ENCODE data around the gene DENND6A.
A peak's percentile ranks its signal among the peaks of the same experiment; 100 is the strongest.
"Not testable (repeated sequence)": the region's sequence is repeated elsewhere in the genome, so short reads cannot be mapped to it uniquely, and the experiment has no call there.

DENND6A gene

GRCh38 chr3:57624801-57625200 lies 68.1 kb downstream of the DENND6A start:
- no peak for DNase-seq

DNA sequence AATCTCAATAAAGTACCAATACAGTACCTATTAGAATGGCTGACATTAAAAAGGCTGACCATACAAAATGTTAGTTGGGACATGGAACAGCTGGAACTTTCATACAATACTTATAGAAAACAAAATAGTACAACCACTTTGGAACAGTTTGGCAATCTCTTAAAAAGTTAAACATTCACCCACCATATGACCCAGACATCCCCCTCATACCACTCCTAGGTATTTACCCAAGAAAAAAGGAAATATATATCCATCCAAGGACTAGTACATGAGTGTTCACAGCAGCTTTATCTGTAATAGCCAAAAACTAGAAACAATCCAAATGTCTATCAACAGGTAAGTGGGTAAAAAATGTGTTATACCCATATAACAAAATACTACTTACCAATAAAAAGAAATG lies 70.5 kb downstream of the DENND6A start:
- no peak for DNase-seq

GRCh38 chr3:57617739-57618138 lies 75.1 kb downstream of the DENND6A start:
- DNase-seq = no peak

DNA sequence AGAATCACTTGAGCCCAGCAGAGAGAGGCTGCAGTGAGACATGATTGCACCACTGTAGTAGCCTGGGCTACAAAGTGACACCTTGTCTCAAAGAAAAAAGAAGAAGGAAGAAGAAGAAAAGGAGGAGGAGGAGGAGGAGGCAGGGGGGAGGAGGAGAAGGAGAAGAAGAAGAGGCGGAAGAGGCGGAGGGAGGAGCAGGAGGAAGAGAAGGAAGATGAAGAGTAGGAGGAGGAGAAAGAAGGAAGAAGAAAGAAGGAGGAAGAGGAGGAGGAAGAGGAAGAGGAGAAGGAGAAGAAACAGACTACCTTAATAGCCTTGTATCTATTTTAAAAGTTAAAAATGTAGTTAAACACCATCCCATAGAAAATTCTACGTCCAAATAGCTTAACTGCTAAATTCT lies 76.6 kb downstream of the DENND6A start:
- DNase-seq = no peak

DNA sequence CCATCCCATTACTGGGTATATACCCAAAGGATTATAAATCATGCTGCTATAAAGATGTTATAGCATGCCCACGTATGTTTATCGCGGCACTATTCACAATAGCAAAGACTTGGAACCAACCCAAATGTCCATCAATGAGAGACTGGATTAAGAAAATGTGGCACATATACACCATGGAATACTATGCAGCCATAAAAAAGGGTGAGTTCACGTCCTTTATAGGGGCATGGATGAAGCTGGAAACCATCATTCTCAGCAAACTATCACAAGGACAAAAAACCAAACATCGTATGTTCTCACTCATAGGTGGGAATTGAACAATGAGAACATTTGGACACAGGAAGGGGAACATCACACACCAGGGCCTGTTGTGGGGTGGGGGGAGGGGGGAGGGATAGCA lies 81.0 kb downstream of the DENND6A start:
- not testable (repeated sequence) for DNase-seq

GRCh38 chr3:57605683-57606082 lies 87.2 kb downstream of the DENND6A start:
- no peak for DNase-seq

- DNase-seq = no peak
Observed at GRCh38 chr3:57604971-57605370, 87.9 kb downstream of the DENND6A start.

DNA sequence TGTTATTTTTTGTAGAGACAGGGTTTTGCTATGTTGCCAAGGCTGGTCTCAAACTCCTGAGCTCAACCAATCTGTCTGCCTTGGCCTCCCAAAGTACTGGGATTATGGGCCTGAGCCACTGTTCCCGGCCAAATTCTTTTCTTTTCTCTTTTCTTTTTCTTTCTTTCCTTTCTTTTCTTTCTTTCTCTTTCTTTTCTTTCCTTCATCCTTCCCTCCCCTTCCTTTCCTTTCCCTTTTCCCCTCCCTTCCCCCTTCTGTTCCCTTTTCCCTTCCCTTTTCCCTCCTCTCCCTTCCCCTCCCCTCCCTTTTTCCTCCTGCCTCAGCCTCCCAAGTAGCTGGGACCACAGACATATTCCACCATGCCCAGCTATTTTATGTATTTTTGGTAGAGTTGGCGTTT lies 92.7 kb downstream of the DENND6A start:
- DNase-seq = no peak

GRCh38 chr3:57598765-57599360 lies 94.0 kb downstream of the DENND6A start:
- DNase-seq = no peak

DNA sequence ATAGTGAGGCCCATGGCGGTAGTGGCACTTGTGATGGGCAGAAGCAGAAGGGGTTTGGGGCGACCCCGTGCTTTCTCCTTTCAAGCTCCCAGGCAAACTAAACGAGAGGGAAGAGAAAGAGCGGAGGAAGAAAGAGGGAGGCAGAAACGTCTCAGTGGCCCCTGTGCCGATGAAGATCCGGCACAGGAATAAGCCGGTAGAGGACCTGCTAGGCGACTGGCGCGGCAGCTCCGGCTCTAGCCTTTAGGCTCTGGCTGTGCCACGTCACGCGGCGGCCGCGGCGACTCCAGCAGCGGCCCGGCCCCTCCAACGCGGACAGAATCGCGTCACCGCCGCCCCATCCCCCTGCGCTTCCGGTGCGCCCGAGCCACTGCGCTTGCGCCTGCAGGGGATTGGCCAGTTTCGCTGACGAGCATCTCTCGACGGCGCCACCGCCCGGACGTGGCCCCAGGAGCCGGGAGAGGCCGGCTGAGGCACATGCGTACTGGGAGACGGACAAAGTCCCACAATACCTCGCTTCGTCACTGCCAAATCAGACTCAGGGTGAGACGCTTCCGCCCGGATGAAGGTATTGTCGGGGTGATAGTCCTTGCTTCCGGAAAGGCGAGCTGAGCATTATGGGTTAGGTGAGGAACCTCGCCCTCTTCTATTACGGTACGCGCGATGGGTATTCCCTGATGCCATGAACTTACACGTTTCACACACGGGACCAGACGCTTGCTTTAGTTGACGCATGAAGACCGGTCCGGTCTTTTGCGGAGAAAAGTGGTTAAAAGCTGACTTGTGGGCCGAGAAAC lies 95.6 kb downstream of the DENND6A start, which contains the start of gene ARF4:
Gene ARF4, minus strand, starts transcription at position 218 of the 797 bp plus-strand sequence. Its CDS starts 204 bp downstream, at position 14.
- peak; percentile 96 for DNase-seq

DNA sequence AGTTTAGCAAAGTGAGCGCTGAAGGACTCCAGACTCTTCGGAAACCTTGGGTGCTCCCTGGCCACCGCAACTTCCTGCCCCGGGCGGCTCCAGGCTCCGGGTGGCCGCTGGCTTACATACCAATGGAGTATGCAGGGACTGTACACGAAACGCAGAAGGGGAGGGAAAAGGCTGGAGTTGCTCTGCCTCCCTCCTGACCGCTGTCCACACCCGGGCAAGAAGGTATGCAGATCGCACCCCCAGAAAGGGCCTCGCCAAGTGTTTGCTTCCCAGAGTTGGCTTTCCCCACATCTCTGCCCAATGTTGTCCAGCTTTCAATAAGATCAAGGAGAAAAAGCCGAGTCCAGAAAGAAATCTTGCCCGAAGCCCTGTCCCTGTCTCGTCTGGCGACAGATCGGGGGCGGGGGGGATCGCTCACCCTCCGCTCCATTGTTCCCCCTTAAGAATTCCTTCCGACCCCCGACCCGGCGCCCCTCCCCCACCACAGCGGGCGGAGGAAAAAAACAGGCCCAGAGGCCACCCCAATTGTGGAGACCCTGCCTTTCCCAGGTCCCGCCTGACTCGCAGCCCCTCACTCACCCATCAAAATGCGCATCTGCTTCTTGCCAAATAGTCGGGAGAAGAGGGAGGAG lies 96.3 kb downstream of the DENND6A start:
- DNase-seq = no peak

DNA sequence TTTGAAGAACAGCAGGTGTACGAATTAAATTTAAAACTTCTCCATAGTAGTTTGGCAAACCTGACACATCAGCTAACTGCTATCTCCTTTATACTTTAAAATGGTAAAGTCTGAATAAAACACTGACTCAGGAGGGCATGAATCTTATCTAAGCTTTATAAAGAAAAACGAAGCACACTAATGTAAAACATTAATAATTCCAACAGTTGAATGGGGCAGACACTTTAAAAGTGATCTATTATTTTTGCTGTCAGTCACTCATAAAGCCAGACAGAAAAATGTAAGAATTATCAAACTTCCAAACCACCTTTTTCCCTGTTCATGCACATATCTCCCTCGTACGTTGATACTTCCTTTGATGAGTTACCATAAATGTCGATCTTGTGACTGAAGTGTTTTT lies 98.3 kb downstream of the DENND6A start:
- no peak for DNase-seq

GRCh38 chr3:57594144-57594543 lies 98.7 kb downstream of the DENND6A start:
- DNase-seq = no peak

GRCh38 chr3:57592306-57592705 lies 100.6 kb downstream of the DENND6A start:
- DNase-seq = no peak

- DNase-seq = no peak
Observed at GRCh38 chr3:57587905-57588304, 105.0 kb downstream of the DENND6A start.

- no peak for DNase-seq
Observed at GRCh38 chr3:57586778-57587177, 106.1 kb downstream of the DENND6A start.

DNA sequence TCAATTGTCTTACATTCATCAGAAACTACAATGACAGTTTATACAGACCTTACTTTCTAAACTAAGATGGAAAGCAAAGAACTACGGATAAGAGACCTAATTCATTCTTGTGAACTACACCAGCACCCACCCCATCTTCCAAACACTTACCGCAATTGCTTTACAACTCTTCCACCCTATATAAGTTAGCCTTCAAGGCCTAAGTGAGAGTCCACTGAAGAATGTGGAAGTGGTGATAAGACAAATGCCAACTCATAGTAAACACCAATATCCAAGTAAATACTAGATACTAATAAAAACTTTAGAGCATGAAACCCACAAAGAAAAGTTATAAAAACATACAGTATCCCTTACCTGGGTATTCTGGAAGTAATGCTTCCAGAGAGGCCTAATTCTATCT lies 109.3 kb downstream of the DENND6A start:
- no peak for DNase-seq

GRCh38 chr3:57582474-57583168 lies 110.3 kb downstream of the DENND6A start:
- DNase-seq = no peak

GRCh38 chr3:57577801-57578200 lies 115.1 kb downstream of the DENND6A start:
- DNase-seq = no peak

DNA sequence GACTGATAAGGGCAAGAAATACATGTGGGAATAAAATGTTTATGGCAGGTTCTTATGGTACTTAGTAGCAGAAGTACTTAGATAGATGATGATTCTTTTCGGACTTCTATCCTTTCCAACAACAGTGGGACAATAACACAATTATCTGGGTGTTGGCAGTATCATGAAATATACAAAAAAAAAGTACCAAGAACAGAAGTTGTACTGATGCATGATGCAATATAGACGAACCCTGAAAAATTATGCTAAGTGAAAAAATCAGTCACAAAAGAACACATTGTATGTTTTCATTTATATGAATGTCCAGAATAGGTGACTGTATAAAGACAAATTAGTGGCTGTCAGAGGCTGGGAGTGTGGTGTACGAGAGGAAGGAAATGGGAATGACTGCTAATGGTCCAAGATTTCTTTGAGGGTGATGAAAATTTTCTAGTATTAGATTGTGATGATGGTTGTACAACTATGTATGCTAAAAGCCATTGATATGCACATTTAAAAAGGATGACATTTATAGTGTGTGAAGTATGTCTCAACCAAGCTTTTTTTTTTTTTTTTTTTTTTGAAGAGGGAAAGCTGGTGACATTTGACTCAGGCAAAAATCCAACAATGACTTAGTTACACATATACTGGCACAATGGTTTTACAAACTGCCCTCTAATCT lies 116.8 kb downstream of the DENND6A start:
- no peak for DNase-seq
